GM19240 (cell line): Measurements from ENCODE around the gene P2RX4.
A peak's percentile ranks its signal among the peaks of the same experiment; 100 is the strongest.
"Not testable (repeated sequence)": the region's sequence is repeated elsewhere in the genome, so short reads cannot be mapped to it uniquely, and the experiment has no call there.

Experiments used
- DNase-seq: peaks from one replicate; pipeline ENCODE4 v3.0.0; 2011; ENCODE audit warnings: low spot score; ENCODE audit not compliant: insufficient read length

P2RX4 gene

DNA sequence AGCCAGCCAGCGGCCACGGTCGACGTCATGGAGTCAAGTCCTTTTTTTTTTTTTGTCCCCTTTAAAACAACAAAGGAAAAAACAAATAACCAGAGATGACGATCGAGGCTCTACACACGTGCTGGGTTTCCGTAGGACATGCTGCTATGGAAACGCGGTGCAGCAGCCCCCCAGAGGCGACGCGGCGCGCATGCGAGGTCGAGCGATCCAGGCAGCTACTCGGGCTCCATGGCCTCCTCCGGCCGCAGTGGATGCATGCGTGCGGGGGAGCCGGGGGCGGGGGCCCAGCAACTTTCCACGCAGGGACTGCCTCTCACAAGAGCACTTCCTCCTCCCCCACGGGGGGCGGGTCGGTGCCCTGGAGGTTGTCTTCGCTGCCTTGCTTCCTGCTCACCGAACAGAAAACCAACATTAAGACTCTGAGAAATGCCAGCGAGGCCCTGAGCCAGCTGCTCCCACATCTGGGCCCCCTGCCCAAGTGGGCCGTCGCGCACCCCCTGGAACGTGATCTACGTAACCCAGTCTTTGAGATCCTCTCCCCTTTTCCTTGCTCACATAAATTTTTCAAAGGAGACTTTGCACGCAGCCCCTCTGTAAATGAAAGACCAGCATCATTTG, 30.7 kb downstream of the P2RX4 start:
- no peak for DNase-seq

DNA sequence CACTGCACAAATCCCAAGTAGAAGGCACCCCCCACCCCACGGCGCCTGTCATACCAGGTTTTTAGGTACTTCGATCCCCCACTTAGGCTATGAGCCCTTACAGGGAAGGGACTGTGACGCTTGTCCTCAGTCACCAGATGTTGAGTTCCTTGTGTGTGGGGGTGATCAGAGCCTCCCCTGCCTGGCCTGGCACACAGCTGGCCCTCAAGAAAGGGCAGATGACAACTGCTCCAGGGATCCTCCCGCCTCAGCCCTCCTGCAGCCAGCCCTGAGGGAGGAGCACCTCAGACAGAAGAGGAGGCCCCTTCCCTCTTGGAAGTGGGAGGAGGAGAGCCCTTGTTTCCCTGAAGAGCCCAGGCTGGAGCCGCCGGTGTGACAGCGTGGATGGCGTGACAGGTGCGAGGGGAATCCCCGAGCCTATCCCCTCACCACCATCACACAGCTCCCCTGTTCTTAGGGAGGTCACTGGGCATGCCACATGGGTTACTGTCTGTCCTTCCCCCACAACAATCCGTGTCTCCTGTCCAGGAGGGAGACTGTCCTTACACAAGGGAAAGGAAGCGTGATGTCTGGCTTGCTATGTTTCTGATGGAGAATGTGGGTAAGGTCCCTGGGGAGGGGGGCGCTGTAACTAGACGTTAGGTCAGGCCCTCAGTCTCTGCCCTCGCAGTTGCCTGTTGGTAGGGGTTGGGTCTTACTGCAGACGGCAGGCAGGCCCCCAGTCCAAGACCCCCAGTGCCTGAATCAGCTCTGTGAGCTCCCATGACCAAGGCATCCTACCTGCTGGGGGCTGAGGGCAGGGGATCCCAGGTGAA, 31.4 kb downstream of the P2RX4 start:
- no peak for DNase-seq

DNA sequence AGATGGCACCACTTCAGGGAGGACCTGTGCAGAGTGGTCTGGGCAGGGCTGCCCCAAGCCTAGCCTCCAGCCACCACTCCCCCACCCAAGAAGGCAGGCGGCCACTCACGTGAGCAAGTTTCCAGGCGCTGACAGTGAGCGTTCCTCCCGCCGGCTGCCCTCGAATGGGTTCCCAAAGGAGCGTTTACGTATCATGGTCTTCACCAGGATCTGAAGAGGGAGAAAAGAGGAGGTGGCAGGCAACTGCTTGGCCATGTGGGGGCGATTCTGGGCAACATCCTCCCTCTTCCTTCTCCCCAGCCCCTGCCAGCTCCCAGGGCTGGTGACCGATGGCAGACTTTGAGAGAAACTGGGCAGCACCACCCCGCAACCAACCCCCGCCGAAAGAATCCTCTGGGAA, 35.1 kb downstream of the P2RX4 start:
- DNase-seq: no peak

DNA sequence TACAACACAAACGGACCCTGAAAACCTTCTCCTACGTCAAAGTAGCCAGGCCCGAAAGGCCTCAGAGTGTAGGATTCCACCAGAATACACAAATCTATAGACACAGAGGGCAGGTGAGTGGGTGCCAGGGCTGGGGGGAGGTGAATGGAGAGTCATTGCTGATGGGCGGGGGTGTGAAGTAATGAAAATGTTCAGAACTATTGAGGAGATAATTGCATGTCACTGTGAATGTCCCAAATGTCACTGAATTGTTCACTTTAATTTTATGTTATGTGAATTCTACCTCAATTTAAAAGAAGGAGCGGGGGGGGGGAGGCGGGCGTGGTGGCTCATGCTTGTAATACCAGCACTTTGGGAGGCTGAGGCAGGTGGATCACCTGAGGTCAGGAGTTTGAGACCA, 36.0 kb downstream of the P2RX4 start:
- no peak for DNase-seq

DNA sequence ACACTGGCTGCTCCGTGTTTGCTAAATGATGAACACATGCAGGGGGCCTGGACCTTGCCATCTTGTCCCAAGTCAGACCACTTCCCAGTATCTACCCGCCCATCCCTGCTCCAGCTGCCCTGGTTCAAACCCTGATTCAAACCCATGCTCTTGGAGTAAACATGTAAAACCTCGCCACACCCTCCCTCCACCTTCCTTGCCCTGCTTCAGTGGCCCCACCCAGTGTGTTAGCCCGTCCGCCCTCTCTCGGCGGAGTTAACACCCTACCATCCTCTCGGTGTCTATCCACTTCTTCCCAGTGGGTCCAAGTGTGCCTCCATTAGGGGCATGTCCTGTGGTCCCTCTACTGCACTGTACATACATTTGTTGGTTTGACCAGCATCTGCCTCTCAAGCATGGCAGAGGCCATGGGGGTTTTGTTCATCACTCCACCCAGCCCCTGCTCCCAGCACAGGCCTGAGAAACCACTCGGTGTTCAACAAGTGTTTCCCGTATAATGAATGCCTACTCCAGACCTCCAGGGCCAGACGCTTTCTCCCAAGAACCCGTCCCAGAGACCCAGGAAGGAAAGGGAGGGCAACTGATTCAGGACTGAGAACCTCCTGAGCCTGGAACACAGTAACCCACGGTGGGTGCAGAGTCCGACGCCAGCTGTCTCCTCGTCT, 37.1 kb downstream of the P2RX4 start:
- DNase-seq: no peak

DNA sequence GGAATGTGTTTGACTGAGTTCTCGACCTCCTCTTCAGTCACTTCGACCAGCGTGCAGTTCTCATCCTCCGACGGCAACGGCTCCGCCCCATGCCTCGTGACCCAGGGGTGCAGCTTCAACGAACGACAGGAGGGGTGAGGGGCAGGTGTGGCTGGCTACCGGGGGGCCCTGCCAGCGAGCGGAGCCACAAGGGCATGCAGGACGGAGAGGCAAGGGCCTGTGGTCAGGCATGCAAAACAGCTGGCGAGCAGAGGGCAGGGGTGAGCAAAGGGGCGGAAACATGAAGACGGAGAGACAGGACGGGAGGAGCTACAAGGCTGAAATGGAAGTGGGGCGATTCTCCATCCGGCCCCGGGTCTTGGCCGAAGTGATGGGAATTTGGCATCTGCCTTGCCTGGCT, 38.7 kb downstream of the P2RX4 start:
- peak; percentile 72 for DNase-seq

DNA sequence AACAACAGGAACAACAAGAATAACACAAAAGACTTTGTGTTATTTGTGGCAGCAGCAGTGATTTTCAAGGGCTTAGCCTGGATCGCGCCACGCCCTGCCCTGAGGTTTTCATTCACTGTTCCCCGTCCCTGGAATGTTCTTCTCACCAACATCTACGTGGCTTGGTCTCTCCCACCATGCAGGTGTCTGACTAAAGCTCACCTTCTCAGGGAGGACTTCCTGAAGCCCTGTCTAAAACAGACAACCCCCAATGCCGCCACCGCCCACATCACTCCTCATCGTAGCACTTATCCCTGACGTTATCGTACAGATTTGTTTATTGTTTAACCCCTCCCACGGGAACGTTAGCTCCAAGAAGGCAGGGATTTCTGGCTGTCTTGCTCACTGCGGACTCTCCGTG, 40.4 kb downstream of the P2RX4 start:
- no peak for DNase-seq

DNA sequence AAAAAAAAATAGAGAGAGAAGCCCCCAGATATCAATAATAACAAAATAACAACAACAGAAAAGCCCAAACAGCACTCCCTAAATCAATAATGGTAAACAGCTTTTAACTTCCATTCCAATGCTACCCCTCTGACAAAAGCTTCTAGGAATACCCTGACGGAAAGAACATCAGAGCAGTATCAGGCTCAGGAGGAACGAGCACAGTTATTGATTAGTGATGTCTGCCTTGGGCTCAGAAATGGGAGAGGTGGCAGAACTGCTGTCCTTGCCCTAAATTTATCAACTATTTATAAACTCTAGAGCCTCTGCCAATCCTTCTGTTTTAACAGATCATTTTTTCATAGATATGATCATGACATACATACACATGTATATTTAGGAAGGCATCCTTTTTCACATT, 41.9 kb downstream of the P2RX4 start:
- no peak for DNase-seq

DNA sequence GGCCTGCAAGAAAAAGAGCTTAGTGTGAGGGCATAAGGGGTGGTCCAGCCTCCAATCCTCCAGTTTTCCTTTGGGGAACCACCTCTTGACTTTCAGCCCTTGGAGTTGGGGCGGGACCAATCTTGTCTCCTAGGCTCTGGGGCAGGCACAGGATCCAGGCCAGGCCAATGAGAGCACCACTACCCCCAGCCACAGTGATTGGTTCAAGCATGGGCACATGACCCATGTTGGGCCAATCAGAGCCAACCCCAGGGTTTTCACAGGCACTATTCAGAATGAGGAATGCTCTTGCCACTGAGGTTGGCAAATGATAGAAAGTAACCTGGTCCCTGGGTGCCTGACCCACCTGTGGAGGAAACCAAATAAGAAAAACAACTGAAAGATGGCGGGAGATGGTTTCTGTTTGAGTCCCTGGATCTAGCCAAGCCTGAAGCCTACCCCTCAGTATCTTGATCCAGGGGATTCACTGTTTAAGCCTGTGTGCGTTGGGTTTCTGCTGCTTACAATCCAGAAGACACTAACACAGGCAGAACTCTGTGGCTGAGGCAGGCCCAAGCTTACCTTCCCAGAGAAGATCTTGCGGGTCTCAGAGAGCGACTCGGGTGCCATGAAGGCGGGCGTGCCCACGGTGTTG, 42.9 kb downstream of the P2RX4 start:
- no peak for DNase-seq

DNA sequence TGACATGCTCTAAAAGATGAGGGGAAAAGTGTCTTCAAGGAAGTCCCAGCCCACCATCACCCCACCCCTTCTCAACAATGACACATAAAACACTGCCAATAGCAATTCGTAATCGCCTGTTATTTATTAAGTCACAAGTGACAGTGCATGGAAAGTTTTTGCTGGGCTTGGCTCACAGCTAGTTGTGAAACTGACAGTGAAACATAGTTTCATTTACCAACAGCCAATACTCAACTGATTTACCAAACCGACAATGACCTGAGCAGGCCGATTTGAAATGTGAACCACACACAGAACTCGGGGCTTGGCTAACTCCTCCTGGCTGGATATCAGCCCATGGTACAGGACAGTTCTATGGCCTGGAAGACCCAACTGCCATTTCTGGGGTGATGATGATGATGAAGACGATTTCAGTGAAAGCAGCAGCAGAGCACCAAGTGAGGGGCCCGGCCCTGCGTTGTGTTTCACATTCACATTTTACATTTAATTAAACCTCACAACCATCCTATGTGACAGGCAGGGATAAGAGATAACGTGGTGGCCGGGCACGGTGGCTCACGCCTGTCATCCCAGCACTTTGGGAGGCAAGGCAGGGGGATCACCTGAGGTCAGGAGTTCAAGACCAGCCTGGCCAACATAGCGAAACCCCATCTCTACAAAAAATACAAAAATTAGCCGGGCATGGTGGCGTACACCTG, 43.9 kb downstream of the P2RX4 start:
- DNase-seq: no peak

DNA sequence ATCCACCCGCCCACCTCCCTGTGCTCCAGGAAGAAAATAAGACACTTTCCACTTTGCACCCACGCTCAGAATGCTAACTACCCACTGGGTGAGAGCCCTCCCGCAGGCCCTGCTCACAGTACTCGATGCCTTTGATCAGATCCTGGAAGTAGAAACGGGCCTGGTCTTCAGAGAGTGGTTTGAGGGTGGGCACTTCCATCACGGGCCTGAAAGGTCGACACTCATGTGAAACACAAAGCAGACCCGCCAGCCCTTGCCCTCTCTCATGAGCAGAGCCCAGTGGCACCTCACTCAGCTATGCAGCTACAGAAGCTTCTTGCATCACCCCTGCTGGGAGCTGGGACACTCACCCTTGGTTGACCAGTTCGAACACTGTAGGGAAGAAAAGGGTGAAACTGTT, 45.5 kb downstream of the P2RX4 start:
- no peak for DNase-seq

DNA sequence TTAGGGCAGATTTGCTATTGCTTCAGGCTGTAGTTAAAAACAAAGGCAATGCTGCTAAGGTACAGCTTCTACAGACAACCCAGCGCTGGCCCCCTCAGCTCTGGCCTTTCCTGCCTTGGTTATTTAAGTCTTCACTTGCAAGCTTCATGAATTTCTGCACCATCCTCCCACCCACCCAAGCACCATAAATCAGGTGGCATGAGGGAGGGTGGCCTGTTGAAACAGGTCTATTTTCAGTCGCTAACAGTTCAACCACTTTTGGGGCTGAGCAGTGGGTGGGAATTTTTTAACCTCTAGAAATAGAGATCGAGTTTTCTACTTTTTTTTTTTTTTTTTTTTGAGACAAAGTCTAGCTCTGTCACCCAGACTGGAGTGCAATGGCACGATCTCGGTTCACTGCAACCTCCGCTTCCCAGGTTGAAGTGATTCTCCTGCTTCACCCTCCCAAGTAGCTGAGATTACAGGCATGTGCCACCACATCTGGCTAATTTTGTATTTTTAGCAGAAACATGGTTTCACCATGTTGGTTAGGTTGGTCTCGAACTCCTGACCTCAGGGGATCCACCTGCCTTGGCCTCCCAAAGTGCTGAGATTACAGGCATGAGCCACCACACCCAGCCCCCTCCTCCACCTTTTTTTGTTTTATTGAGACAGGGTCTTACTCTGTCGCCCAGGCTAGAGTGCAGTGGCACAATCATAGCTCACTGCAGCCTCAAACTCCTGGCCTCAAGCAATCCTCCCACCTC, 47.9 kb downstream of the P2RX4 start:
- DNase-seq: not testable (repeated sequence)

DNA sequence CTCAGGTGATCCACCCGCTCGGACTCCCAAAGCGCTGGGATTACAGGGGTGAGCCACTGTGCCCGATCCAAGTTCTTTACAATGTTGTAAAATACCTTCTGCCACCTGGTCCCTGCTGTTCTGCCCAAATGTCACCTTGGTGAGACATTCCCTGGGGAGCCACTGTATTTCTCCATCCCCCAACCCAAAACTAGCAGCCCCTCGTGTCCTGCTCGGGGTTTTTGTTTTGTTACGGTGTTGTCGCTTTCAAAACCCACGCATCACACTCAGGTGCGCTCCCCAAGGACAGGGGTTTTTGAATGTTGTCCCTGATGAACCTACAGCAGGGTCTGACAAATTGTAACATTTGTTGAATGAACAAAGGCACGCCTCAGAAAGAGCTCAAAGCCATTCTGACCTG, 49.1 kb downstream of the P2RX4 start:
- no peak for DNase-seq

DNA sequence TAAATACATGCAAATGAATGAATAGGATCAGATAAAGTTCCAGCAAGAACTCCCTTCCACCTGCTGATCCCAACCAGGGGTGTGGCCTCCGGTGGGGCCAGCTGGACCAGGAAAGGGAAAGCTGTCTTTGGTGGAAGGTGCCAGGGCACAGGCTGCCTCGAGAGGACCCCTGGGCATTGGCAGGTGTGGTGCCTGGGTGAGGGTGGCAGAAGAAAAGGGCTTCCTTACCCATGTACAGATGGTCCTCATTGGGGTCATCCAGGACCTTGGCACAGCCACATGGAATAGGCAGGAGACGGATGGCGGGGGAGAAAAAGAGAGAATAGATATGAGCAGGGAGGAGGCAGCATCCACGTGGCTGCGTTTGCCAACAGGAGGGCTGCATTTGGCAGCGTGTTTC, 50.2 kb downstream of the P2RX4 start:
- DNase-seq: no peak

DNA sequence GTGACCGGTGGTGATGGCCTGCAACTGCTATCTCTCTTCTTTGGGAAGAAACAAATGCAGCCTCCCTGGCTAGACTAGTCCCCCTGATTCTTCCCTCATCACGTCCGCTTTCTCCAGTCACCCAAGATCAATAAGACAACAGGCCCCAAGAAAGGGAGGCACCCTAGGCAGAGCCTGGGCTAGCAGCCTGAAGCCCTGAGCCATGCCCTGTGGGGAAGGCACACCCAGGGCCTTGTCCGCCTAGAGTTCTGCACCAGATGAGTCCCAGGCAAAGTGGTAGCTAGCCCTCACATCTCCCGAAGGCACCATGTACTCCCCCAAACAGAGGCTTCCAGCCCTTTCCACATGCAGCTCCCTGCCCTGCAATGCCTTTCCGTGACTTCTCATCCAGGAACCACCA, 51.5 kb downstream of the P2RX4 start:
- DNase-seq: no peak

DNA sequence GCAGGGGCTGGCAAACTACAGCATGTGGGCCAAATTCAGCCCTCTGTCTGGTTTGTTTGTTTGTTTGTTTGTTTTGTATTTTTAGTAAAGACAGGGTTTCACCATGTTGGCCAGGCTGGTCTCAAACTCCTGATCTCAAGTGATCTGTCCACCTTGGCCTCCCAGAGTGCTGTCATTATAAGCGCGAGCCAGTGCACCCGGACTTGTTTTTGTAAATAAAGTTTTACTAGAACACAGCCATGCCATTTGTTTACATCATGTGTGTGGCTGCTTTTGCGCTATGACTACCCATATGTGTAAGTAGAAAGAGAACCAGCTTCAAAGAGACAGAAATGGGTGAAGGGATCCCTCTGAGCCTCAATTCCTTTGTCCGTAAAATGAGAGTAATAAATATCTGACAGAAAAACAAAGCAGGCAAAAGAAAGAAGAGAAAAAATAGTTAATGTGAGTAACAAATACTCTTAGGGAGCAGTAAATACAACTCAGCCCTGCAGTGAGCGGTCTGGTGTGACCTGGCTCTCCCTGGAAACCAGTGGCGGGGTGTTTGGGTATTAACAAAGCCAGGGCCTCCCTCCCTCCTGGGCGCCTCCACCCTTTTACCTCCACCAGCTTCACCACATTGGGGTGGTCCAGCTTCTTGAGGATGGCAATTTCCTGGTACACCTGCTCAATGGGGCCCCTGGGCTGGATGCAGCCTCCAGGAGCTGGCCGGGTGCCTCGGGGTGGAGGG, 53.4 kb downstream of the P2RX4 start:
- no peak for DNase-seq

DNA sequence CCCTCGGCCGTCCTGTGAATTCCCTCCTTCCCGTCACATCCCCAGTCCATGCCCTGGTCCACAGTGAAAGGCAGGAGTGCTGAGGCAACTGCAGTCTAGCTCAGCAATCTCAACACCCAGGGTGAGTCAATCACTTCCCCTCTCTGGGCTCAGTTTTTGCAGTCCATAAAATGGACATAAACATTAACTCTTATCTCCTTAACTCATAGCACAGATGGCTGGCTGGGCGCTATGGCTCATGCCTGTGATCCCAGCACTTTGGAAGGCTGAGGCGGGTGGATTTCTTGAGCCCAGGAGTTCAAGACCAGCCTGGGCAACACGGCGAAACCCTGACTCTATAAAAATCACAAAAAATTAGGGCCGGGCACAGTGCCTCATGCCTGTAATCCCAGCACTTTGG, 54.2 kb downstream of the P2RX4 start:
- DNase-seq: no peak

DNA sequence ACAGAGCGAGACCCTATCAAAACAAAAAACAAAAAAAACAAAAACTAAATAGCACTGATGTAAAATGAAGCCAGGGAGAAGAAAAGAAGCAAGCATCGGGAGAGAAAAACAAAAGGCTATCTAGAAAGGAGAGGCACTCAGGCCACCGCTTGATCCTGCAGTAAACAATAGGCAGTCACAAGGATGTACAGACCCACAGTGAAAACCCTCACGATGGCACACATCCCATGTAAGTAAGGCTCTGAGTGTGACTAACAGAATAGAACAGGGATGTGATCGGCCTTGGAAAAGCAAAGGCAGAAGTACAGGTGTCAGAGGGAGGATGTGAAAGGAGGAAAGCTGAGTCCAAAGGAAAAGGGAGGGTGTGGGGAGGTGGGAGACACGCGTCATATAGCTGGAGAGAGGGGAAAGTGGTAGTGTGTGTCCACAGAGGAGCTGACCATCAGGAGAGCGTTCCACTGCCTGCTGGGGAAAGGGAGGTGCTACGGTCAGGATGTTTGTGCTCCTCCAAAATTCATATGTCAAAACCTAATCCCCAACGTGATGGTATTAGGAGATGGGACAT, 55.1 kb downstream of the P2RX4 start:
- no peak for DNase-seq

DNA sequence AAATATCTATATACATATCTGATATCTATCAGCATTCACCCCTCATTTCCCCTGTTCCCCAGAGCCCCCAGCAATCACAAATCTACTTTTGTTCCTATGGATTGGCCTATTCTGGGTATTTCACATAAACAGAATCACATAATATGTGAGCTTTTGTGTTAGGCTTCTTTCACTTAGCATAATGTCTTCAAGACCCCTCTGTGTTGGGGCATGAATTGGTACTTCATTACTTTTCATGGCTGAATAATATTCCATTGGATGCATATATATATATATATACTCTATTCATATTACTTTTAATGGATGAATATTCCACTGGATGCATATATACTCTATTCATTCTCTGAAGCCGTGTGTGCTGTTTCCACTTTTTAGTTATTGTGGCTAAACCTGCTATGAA, 57.9 kb downstream of the P2RX4 start:
- no peak for DNase-seq

DNA sequence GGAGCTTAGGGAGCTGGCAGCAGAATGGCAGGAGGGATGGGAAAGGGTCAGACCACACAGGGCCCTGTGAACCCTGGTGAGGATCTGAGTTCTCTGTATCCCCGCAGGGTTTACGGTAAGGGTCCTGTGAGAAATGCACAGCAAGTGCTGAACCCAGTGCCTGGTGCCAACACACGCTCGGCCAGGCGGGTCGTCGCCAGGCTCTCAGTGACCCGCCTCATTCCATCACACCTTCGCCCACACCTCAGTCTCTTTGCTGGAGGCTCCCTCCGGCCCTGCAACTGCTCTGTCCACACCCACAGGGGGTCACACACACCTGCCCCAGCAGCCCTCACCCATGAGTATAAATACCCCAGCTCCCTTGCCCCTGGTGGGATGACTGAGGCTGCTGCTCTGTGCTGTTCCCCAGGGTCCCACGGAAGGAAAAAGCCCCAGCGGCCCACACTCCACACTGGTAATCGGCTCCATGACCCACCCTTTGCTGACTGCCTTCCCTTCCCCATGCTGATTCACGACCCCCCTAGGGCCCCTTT, 63.5 kb downstream of the P2RX4 start:
- DNase-seq: no peak
